Right kidney (tissue), 1 donor: ENCODE results near the gene TRDMT1.

Experiments used
- DNase-seq: peaks from one replicate; pipeline ENCODE4 v3.0.0-alpha.2; 2016

Gene TRDMT1

GRCh38 chr10:17212802-17213221 is 11.3 kb upstream of the TRDMT1 start:
- DNase-seq = no peak

GRCh38 chr10:17210361-17210760 is 8.9 kb upstream of the TRDMT1 start:
- no peak for DNase-seq

DNA sequence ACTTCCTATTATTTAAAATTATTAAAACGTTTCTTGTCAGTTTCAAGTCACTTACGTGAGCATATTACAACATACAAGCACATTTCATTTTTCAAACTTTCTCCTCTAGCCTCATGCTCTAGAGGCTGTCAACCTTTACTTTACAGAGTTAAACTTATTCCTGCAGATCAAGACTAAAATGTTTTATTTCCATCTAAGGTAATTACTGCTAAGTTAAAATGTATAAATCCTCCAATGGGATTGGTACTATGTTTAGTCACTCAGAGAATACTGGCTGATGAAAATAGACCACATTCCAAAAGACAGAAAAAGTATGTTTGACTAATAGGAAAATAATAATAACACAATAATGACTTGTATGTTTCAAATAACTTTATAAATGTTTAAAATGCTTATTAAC is 8.4 kb upstream of the TRDMT1 start:
- DNase-seq = no peak

- no peak for DNase-seq
Measured at GRCh38 chr10:17209302-17209701, 7.8 kb upstream of the TRDMT1 start.

- DNase-seq = no peak
Measured at GRCh38 chr10:17208476-17208875, 7.0 kb upstream of the TRDMT1 start.

DNA sequence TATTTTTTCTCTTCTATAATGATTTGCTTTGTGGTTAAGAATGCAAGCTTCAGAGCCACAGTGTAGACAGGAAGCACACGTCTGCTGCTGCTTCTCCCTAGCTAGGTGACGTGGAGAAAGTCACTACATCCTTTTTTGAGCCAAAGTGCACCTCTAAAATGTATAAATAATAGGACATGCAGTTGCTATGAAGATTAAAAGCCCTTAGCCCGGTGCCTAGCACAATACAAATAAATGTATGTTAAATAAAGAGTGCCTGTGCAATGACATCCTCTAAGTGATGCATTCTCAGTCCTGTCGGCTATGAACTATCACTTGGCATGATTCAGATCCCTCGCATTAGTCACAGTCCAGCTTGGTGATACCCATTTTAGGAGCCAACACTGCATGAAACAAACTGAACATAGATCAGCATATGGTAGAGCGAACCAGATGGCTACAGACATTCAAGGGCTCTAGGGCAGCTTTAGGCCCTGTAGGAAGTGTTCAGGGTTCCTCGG is 4.8 kb upstream of the TRDMT1 start:
- DNase-seq = no peak

- DNase-seq = no peak
Measured at GRCh38 chr10:17203416-17203815, 1.9 kb upstream of the TRDMT1 start.

DNA sequence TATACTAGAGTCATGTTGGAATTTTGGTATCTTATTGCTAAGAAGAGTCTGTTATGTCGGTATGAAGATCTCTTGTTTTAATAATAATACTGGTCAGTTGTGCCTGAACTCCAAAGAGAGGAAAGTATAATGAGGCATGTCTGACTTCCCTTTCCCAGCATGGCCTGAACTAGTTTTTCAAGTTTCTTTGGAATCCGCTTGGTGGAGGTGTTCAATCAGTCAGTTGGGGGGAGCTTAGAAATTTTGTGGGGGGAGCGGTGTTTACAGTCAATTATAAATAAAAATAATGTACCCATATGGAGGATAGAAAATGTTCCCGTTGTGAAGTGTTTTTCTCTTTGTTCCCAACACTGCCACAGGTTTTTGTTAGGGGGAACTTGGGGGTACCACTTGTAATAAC is 1.5 kb upstream of the TRDMT1 start:
- no peak for DNase-seq

DNA sequence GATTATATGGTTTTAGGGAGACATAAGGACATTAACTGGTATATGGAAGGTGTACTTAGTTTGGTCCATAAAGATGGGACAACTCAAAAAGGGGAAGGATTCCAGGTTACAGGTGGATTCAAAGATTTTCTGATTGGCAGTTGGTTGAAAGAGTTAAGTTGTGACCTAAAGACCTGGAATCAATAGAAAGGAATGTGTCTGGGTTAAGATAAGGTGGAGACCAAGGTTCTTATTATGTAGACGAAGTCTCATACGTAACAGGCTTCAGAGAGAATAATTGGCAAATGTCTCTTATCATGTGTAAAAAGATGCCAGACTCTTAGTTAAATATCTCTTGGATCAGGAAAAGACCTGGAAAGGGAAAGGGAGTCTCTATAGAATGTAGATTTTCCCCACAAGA is 1.0 kb upstream of the TRDMT1 start:
- DNase-seq = no peak

- no peak for DNase-seq
Measured at GRCh38 chr10:17201794-17202116, 283 bp upstream of the TRDMT1 start.

DNA sequence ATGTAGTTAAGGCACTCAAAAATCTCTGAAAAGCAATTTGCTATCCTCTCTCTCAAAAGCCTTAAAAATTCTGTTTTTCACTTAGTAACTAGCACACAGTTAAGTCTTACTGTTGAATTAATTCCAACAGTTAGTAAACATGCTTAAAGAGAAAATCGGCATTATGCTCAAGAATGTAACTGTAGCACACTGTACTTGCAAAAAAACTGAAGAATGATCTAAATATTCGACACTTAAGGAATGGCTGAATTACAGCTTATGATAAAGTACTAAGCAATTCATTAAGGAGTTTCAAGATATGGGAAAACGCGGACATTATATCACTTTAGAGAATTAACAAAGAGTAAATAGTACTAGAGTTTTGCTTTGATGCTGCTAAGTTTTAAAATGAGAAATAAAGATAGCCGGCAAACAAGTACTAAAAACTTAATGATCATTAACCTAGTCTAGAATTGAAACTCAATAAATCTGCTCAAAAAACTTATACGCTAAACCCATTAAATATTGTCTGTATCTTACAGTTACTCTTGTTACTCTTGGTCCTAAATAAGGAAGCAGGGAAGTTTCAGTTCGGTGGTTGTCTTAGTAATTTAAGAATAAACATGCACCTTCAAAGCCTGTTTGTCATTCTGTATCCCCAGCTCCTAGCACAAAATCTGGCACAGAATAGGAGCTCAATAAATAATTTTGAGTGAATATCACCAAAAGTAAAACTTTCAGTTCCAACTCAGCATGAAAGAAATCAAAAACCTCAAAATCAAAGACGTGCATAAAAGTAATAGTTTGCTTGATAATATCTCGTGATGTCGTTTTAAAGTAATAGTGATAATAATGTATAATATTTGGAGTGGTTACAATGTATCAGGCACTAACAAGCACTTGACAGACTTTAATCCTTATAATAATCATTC is 1.2 kb downstream of the TRDMT1 start:
- peak; percentile 25 for DNase-seq

- peak; percentile 56 for DNase-seq
Measured at GRCh38 chr10:17199351-17199804, 2.1 kb downstream of the TRDMT1 start.

- no peak for DNase-seq
Measured at GRCh38 chr10:17196573-17196972, 4.9 kb downstream of the TRDMT1 start.

DNA sequence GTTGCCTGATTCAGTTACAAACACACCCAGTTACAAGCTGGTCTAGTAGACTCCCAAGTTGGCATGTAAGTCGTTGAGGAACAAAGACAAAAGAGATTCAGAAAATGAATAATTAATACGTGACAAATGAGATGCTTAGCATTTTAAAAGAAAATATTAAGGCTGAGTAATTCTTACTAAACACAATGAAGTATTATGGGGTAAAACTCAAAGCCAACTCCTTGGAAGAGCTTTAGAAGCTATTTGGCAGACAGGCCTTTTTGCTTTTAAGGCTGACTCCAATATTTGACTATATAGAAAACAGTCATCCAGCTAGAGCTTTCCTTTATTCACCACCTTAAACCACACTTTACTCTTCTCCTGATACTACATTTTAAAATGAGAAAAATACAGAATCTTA is 5.4 kb downstream of the TRDMT1 start:
- DNase-seq = no peak

GRCh38 chr10:17195083-17195482 is 6.4 kb downstream of the TRDMT1 start:
- DNase-seq = no peak

- no peak for DNase-seq
Measured at GRCh38 chr10:17190602-17191001, 10.9 kb downstream of the TRDMT1 start.

DNA sequence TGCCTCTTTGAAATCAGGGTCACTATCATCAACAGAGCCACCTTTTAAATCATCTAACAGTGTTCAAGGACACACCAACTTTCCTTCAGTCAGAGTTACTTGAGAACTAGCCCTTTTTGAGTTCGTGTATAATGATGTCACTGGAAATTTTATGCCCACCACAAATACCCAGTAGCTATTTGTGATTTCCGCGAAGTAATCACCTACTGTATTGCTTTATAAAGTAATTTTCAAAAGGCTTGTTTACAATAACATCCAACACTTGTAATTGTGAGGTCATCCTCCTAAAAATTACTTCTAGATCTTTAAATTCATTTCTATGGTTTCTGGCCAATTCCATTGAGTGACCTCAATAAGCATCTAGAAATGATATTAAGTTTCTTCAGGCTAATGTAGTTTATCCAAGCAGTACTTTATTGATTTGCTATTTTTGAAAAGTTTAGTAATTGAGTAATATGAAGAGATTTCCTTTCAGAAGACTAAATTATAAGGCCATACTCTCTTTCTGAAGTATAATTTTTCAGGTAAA is 12.8 kb downstream of the TRDMT1 start:
- no peak for DNase-seq

DNA sequence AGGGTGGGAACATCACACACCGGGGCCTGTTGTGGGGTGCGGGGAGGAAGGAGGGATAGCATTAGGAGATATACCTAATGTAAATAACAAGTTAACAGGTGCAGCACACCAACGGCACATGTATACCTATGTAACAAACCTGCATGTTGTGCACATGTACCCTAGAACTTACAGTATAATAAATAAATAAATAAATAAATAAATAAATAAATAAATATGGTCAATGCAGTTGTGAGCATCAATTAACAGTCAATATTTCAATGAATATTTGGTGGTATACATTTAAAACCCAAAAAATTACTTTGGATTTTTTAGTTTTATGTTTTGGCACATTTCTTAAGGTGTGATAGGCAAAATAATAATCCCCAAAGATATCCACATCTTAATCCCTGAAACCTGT is 15.6 kb downstream of the TRDMT1 start:
- no peak for DNase-seq

DNA sequence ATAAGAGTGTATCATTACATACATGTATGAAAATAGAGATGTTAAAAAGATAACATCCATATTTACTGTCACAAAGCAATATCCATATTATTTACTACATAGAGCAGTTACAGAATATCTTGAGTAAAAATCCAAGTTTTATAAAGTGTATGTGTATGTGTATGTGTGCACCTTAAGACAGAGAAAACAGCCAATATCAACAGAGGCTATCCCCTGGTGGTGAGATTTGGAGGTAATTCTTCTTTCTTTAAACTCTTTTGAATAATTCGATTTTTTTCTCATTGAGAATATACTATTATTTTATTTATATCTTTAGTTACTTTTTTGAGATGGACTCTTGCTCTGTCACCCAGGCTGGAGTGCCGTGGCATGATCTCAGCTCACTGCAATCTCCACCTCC is 18.4 kb downstream of the TRDMT1 start:
- no peak for DNase-seq

- DNase-seq = no peak
Measured at GRCh38 chr10:17181751-17182150, 19.7 kb downstream of the TRDMT1 start.

- DNase-seq = no peak
Measured at GRCh38 chr10:17181110-17181509, 20.4 kb downstream of the TRDMT1 start.

- no peak for DNase-seq
Measured at GRCh38 chr10:17179002-17179401, 22.5 kb downstream of the TRDMT1 start.

GRCh38 chr10:17178006-17178405 is 23.5 kb downstream of the TRDMT1 start:
- no peak for DNase-seq

DNA sequence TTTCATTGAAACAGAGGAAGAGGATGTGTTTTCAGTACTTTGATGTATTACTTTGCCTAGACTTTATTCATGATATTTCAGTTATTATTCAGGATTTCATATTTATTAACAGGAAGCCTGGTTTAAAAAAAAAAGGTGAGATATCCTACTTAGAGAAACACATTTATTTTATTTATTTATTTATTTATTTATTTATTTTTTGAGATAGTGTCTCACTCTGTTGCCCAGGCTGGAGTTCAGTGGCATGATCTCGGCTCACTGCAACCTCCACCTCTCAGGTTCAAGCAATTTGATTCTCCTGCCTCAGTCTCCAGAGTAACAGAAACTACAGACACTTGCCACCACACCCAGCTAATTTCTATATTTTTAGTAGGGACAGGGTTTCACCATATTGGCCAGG is 24.5 kb downstream of the TRDMT1 start:
- DNase-seq = no peak
